Motor neuron (in vitro differentiated cells): ENCODE results near the gene IL34. TPM values are rescaled to one million over a fixed set of nuclear protein-coding genes. Genes with fewer than 3 reads are reported as not detected.
"Not testable (repeated sequence)": the region's sequence is repeated elsewhere in the genome, so short reads cannot be mapped to it uniquely, and the experiment has no call there.

Experiments used
- ATAC-seq, 8 experiments: fragments of 200-7000 bp; cut with Tn5 transposase; replicated peaks in 6 of 8; 2 replicates each; pipeline ENCODE4 v1.8.0; 2021; ENCODE audit warnings: mild to moderate bottlenecking in 8 of 8, moderate library complexity in 8 of 8
- H3K27ac ChIP-seq, 2 donors: fragments of 250-450 bp; sonication (Bioruptor Pico); 2 replicates each; pipeline ENCODE4 v1.9.0; 2021; ENCODE audit warnings: antibody characterized with exemption in 2 of 2, mild to moderate bottlenecking in 2 of 2, moderate library complexity in 1 of 2
- H3K4me1 ChIP-seq, 2 donors: fragments of 250-450 bp; sonication (Bioruptor Pico); replicated peaks in 1 of 2; 2 replicates each; pipeline ENCODE4 v1.6.1; 2021; ENCODE audit warnings: antibody characterized with exemption in 2 of 2, mild to moderate bottlenecking in 2 of 2, moderate library complexity in 1 of 2
- H3K4me3 ChIP-seq, 5 donors: fragments of 250-450 bp; sonication (Bioruptor Pico); 2 replicates each; pipeline ENCODE4 v1.9.0; 2021; ENCODE audit warnings: antibody characterized with exemption in 5 of 5, mild to moderate bottlenecking in 5 of 5, moderate library complexity in 4 of 5
- WGBS, 10 experiments: fragments of 450-650 bp; shearing (Covaris generic); methylation state at CpG; one replicate each; pipeline ENCODE4 v1.0.0; 2022; 5-methylcytosine and 5-hydroxymethylcytosine counted together
- in situ Hi-C, 9 experiments: fragments of 400-800 bp; cut with MboI; loops; one replicate each; pipeline ENCODE4 v1.15.0; 2021; ENCODE audit warnings: low sequenced_read_pairs in 9 of 9, low pct_unique_long_range_greater_than_20kb in 2 of 9; ENCODE audit not compliant: unreplicated experiment in 9 of 9
- total RNA-seq, 8 experiments: library from RNA; unstranded; fragments of 300-600 nt; gene quantifications; 2 replicates each; pipeline versions ENCODE4 v1.2.3 to v1.2.4, GENCODE V29; 2022

Gene IL34
- total RNA-seq, 8 experiments from 2014 or later, result 0.25 to 2.5 (median 1.00) TPM

GRCh38 chr16:70611224-70611598, 35.1 kb upstream of the IL34 start:
- H3K27ac ChIP-seq, result no peak overlapping the region
- ATAC-seq, result no peak
- no peak overlapping the region for H3K4me3 ChIP-seq
- 75 to 100% (median 97%) methylated on average over 1 to 3 of the region's 5 CpGs; no CpG with 5 or more reads in 4 of the 10 experiments for WGBS, 10 experiments
- no peaks in the 10 kb centered on the region for H3K4me1 ChIP-seq
- in situ Hi-C loops, result no loop called here

- no peak overlapping the region for H3K27ac ChIP-seq
- no peaks in the 10 kb centered on the region for H3K4me1 ChIP-seq
- WGBS, 10 experiments, result 40 to 100% (median 67%) methylated on average over 1 to 2 of the region's 4 CpGs; no CpG with 5 or more reads in 5 of the 10 experiments
- ATAC-seq, result no peak
- no peak overlapping the region for H3K4me3 ChIP-seq
- in situ Hi-C loops, result no loop called here
Measured at GRCh38 chr16:70611785-70612303, 34.5 kb upstream of the IL34 start.

GRCh38 chr16:70612931-70613330, 33.4 kb upstream of the IL34 start:
- Histone ChIP-seq H3K4me3 (no peak overlapping the region), H3K4me1 (no peaks in the 10 kb centered on the region), H3K27ac (no peak overlapping the region)
- in situ Hi-C loops, result no loop called here
- no peak for ATAC-seq
- 60 to 100% (median 91%) methylated on average over 1 to 8 of the region's 8 CpGs; no CpG with 5 or more reads in 4 of the 10 experiments for WGBS, 10 experiments

- in situ Hi-C loops, result no loop called here
- H3K4me3 ChIP-seq, result no peak overlapping the region
- no peak overlapping the region for H3K27ac ChIP-seq
- no peaks in the 10 kb centered on the region for H3K4me1 ChIP-seq
- ATAC-seq, result no peak
- 25 to 100% (median 78%) methylated on average over 1 to 4 of the region's 5 CpGs; no CpG with 5 or more reads in 2 of the 10 experiments for WGBS, 10 experiments
Measured at GRCh38 chr16:70614208-70614951, 32.0 kb upstream of the IL34 start.

GRCh38 chr16:70615945-70616344, 30.4 kb upstream of the IL34 start:
- in situ Hi-C loops, result no loop called here
- ATAC-seq, result peak in 2 of 8 experiments; percentile 27 to 41
- Histone ChIP-seq H3K4me1 (no peaks in the 10 kb centered on the region), H3K4me3 (no peak overlapping the region), H3K27ac (no peak overlapping the region)
- WGBS, 10 experiments, result 40 to 100% (median 76%) methylated on average over 1 to 5 of the region's 5 CpGs; no CpG with 5 or more reads in 1 of the 10 experiments

- in situ Hi-C loops, H3K4me1 ChIP-seq, H3K4me3 ChIP-seq, H3K27ac ChIP-seq: not testable (repeated sequence)
- peak in 3 of 8 experiments; percentile 52 to 67 (median 58) for ATAC-seq
- 20 to 58% methylated on average over 2 of the region's 3 CpGs; no CpG with 5 or more reads in 8 of the 10 experiments for whole genome bisulfite sequencing, 10 experiments
Measured at GRCh38 chr16:70621864-70622263, 24.5 kb upstream of the IL34 start.

- Histone ChIP-seq H3K27ac (no peak overlapping the region), H3K4me1 (no peaks in the 10 kb centered on the region), H3K4me3 (no peak overlapping the region)
- in situ Hi-C loops, result loop anchor here in 1 of 9 experiments (25.0 kb wide), 1 partner anchor 265 kb away; no protein-coding TSS in a partner anchor
- 57 to 100% (median 80%) methylated on average over 1 to 3 of the region's 3 CpGs for WGBS, 10 experiments
- no peak for ATAC-seq
Measured at GRCh38 chr16:70627696-70628095, 18.7 kb upstream of the IL34 start.

- H3K4me1 ChIP-seq, result peaks cover 2 to 4% of the 10 kb centered on the region in 2 donors
- in situ Hi-C loops, result loop anchor here in 1 of 9 experiments (25.0 kb wide), 1 partner anchor 269 kb away; no protein-coding TSS in a partner anchor
- 50 to 88% (median 73%) methylated on average over 2 to 3 of the region's 3 CpGs; no CpG with 5 or more reads in 2 of the 10 experiments for WGBS, 10 experiments
- H3K27ac ChIP-seq, result no peak overlapping the region
- H3K4me3 ChIP-seq, result no peak overlapping the region
- ATAC-seq, result no peak
Measured at GRCh38 chr16:70630960-70631745, 15.2 kb upstream of the IL34 start.

- no peak overlapping the region for H3K27ac ChIP-seq
- in situ Hi-C loops, result loop anchor here in 1 of 9 experiments (25.0 kb wide), 1 partner anchor 270 kb away; no protein-coding TSS in a partner anchor
- 80 to 100% (median 86%) methylated on average over 1 to 5 of the region's 5 CpGs; no CpG with 5 or more reads in 1 of the 10 experiments for WGBS, 10 experiments
- no peak for ATAC-seq
- peaks cover 2 to 4% of the 10 kb centered on the region in 2 donors for H3K4me1 ChIP-seq
- no peak overlapping the region for H3K4me3 ChIP-seq
Measured at GRCh38 chr16:70632273-70632672, 14.1 kb upstream of the IL34 start.

GRCh38 chr16:70633617-70634016, 12.7 kb upstream of the IL34 start:
- in situ Hi-C loops, result loop anchor here in 1 of 9 experiments (25.0 kb wide), 1 partner anchor 271 kb away; no protein-coding TSS in a partner anchor
- ATAC-seq, H3K4me3 ChIP-seq, H3K4me1 ChIP-seq, H3K27ac ChIP-seq: not testable (repeated sequence)
- 83 to 91% (median 88%) methylated on average over 1 to 5 of the region's 10 CpGs; no CpG with 5 or more reads in 7 of the 10 experiments for whole genome bisulfite sequencing, 10 experiments

GRCh38 chr16:70634861-70635260, 11.5 kb upstream of the IL34 start:
- Histone ChIP-seq H3K4me1 (peaks cover 2 to 4% of the 10 kb centered on the region in 2 donors), H3K4me3 (no peak overlapping the region), H3K27ac (no peak overlapping the region)
- in situ Hi-C loops, result loop anchor here in 1 of 9 experiments (25.0 kb wide), 1 partner anchor 273 kb away; no protein-coding TSS in a partner anchor
- WGBS, 10 experiments, result 25 to 100% (median 70%) methylated on average over 2 to 4 of the region's 4 CpGs; no CpG with 5 or more reads in 3 of the 10 experiments
- no peak for ATAC-seq

GRCh38 chr16:70635336-70636016, 10.9 kb upstream of the IL34 start:
- 7 to 86% (median 63%) methylated on average over 1 to 4 of the region's 5 CpGs; no CpG with 5 or more reads in 2 of the 10 experiments for WGBS, 10 experiments
- Histone ChIP-seq H3K4me1 (peaks cover 2 to 4% of the 10 kb centered on the region in 2 donors), H3K4me3 (no peak overlapping the region), H3K27ac (no peak overlapping the region)
- peak in 4 of 8 experiments; percentile 29 to 65 (median 52) for ATAC-seq
- in situ Hi-C loops, result loop anchor here in 1 of 9 experiments (25.0 kb wide), 1 partner anchor 273 kb away; no protein-coding TSS in a partner anchor
